Epithelial cell of esophagus (primary cell): ENCODE measurements around the gene OSBPL7.

Experiments
- DNase-seq: peaks from one replicate; pipeline ENCODE4 v3.0.0; 2010; ENCODE audit warnings: low read depth
- H3K4me3 ChIP-seq: 2 replicates; pipeline ENCODE4 v1.5.1; 2011; ENCODE audit warnings: mild to moderate bottlenecking, low read length, control low read depth
- TF ChIP-seq, protein P1 (sequence below): IDR thresholded peaks from 2 replicates; pipeline ENCODE4 v1.5.1; 2011; ENCODE audit warnings: low read depth, mild to moderate bottlenecking, low read length, control low read depth, inconsistent platforms; ENCODE audit not compliant: insufficient read depth; ENCODE audit errors: missing control alignments

Gene OSBPL7

DNA sequence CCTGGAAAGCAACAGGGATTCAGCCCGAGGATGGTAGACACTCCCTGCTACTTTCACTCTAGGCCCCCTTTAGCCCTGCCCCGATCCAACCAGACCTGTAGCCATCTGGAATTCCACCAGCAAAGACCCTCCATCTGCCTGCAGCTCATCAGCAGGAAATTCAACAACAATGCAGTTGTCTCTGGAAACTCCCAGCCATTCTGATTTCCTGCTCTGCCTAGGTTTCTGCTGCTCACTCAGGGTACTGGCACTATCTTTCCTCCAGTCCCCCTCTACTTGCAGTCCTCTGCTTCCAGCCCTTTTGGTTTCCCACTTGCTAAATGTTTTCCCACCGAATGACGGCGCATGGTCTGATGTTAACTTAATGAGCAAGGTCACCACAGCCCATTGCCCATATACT is 32.0 kb upstream of the OSBPL7 start:
- H3K4me3 ChIP-seq: no peak overlapping the region
- no peak for DNase-seq
- TF ChIP-seq, protein P1, sequence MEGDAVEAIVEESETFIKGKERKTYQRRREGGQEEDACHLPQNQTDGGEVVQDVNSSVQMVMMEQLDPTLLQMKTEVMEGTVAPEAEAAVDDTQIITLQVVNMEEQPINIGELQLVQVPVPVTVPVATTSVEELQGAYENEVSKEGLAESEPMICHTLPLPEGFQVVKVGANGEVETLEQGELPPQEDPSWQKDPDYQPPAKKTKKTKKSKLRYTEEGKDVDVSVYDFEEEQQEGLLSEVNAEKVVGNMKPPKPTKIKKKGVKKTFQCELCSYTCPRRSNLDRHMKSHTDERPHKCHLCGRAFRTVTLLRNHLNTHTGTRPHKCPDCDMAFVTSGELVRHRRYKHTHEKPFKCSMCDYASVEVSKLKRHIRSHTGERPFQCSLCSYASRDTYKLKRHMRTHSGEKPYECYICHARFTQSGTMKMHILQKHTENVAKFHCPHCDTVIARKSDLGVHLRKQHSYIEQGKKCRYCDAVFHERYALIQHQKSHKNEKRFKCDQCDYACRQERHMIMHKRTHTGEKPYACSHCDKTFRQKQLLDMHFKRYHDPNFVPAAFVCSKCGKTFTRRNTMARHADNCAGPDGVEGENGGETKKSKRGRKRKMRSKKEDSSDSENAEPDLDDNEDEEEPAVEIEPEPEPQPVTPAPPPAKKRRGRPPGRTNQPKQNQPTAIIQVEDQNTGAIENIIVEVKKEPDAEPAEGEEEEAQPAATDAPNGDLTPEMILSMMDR: no peak

DNA sequence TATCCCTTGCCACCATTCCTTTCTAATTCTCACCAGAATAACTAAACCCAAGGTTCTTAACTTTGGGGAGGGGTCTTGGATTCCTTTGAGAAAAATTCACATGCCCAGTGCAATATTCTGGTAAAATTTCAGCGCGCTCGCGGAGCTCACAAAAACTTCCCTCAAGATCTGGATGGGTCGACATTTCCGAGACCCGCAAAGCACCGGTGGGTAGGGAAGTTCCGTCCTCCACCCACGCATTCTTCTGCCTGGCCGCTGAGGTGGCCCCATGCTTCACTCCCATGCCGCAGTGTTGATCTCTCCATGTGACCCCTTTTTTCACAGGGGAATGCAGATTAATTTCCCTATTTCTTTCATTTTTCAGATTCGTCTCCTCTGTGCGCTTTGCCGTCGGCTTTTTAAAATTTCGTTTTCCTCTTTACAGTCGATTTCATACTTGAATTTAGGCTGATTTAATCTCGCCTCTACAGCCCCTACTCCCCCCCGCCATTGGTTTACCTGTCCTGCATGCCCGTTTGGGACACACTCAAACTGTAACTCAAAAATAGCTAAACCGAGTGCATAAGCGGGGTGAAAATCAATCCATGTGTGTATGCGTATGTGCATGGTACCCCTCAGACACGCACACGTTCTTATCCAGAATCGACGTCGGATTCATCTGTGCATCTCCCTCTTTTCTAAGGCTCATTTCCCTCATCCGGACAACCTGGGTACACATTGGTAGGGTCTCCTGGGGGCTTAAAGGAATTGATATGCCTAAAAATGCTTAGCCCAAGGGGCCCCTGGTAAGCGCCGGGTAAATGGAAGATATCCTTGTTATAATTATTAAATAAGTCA is 30.7 kb upstream of the OSBPL7 start:
- TF ChIP-seq, protein P1: no peak
- no peak for DNase-seq
- H3K4me3 ChIP-seq: no peak overlapping the region

DNA sequence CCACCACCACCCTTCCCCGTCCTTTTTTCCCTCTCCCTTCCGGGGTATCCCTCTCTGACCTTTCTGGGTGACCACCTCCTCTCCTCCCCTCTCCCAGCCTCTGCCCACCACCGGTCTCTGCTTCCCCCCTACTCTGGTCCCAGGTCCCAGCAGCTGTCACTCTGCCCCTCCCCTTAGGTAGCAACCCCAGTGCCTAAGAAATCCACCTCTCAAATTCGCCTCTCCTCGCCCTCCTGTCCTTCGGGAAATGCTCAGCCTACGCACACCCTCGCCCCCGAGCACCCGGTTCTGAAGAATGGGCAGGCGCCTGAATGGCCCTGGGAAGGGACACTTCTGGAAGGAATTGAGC is 30.1 kb upstream of the OSBPL7 start:
- no peak overlapping the region for H3K4me3 ChIP-seq
- no peak for DNase-seq

DNA sequence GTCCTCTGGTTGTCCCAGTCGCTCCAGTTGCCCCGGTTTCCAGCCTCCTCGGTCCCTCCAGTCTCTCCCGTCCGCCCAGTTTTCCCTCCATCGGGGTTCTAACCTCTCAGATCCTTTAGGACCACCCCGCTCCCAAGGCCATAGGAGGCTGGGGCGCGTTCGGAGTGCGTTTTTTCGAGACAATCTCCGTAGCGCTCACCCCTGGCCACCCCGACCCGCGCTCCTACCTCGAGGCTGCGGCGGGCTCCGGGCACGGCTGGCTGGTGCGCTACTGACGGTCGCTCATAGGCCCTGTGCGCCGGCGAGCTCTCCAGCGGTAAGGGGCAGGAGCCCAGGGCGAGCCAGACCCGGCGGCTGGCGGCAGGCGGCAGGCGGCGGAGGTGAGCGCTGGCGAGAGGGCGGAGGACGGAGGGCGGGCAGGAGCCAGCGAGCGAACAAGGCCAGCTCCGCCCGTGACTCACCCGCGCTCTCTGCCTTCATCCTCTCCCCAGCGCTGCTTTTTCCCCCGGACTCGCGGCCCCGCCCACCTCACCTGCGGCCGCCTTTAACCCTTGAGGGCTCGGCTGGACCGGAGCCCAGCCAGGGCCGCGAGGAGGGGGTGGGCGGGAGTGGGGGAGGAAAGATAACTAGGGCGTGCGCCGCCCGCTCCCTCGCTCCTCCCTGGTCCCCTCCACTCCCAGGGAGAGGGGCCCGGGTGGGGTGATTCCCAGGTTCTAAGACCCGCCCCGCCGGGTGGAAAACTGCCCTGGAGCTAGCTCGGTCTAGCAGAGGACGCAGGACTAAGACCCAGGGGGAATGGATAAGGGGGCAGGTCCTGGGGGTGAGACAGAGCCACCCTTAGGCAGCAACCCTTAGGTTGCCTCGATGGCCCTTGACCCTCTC is 29.3 kb upstream of the OSBPL7 start, which contains the start of gene SP6:
TSS of gene SP6 (minus strand) at position 472 of the 882 bp plus-strand sequence. CDS start 2,734 bp downstream, outside the sequence.
- TF ChIP-seq, protein P1: no peak
- H3K4me3 ChIP-seq: peak within 1 kb of the TSS; percentile 60
- peak; percentile 92 for DNase-seq

More for the DNA sequence above, 30.1 kb upstream of the OSBPL7 start:
- TF ChIP-seq, protein P1: no peak

DNA sequence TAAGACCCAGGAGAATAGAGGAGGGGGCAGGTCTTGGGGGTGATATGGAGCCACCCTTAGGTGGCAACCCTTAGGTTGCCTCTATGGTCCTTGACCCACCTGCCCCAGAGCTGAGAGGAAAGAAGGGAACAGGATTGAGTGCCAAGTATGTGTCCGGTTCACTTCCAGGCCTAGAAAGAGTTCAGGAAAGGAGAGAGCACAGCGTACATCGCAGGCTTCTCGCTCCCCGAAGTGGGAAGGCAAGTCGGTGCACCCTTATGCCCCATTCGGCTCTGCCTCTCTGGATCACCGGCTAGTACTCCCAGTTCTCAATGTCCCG is 28.7 kb upstream of the OSBPL7 start:
- peak overlapping the region; percentile 60 for H3K4me3 ChIP-seq
- DNase-seq: no peak
- TF ChIP-seq, protein P1: no peak

DNA sequence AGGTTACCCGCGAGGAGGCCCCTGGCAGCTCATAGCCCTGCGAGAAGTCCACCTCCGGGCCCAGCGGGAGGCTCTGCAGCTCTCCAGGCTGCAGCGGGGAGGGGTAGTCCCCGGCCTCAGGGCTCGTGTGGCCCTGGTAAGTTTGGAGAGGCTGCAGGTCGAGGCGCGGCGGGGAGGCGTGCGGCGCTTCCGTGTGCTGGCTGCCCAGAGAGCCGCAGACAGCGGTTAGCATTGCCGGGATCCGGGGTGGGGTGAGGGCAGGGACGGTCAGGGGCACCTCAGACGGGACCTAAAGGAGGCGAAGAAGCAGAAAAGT is 26.6 kb upstream of the OSBPL7 start:
- no peak overlapping the region for H3K4me3 ChIP-seq
- DNase-seq: no peak
- TF ChIP-seq, protein P1: no peak
